Activated CD4-positive, alpha-beta T cell treated with anti-CD3 and anti-CD28 coated beads, Interleukin-2, Interleukin-6, amounts not matched to agents 100 ng/mL and 50 ng/mL, durations not matched to agents 16 hours and 8 hours (primary cell): ENCODE results near the gene LAMA5.

ENCODE experiments used
- DNase-seq: peaks from one replicate; pipeline ENCODE4 v3.0.0-alpha.2; 2020

LAMA5 gene

GRCh38 chr20:62368976-62369814 is 2.1 kb upstream of the LAMA5 start:
- DNase-seq, result no peak

- no peak for DNase-seq
Observed at GRCh38 chr20:62368392-62368975, 1.4 kb upstream of the LAMA5 start.

GRCh38 chr20:62367633-62368391 is 700 bp upstream of the LAMA5 start:
- no peak for DNase-seq

- no peak for DNase-seq
Observed at GRCh38 chr20:62366370-62367135, 559 bp downstream of the LAMA5 start.

GRCh38 chr20:62365814-62366369 is 1.2 kb downstream of the LAMA5 start:
- no peak for DNase-seq

- no peak for DNase-seq
Observed at GRCh38 chr20:62364911-62365736, 2.0 kb downstream of the LAMA5 start.

- no peak for DNase-seq
Observed at GRCh38 chr20:62363920-62364851, 2.9 kb downstream of the LAMA5 start.

GRCh38 chr20:62362991-62363919 is 3.9 kb downstream of the LAMA5 start:
- no peak for DNase-seq

- no peak for DNase-seq
Observed at GRCh38 chr20:62362590-62362940, 4.5 kb downstream of the LAMA5 start.

GRCh38 chr20:62361799-62362589 is 5.1 kb downstream of the LAMA5 start:
- DNase-seq, result no peak

- no peak for DNase-seq
Observed at GRCh38 chr20:62360854-62361798, 6.0 kb downstream of the LAMA5 start.

GRCh38 chr20:62359491-62360121 is 7.5 kb downstream of the LAMA5 start:
- no peak for DNase-seq

- DNase-seq, result no peak
Observed at GRCh38 chr20:62359043-62359490, 8.0 kb downstream of the LAMA5 start.

GRCh38 chr20:62358171-62359042 is 8.7 kb downstream of the LAMA5 start:
- DNase-seq, result no peak

- DNase-seq, result no peak
Observed at GRCh38 chr20:62357681-62358080, 9.4 kb downstream of the LAMA5 start.

- DNase-seq, result no peak
Observed at GRCh38 chr20:62357187-62357667, 9.9 kb downstream of the LAMA5 start.
